GM19025 (cell line): ENCODE results near the gene PPP1CA.

Experiments
- ATAC-seq: cut with Tn5 transposase; IDR thresholded peaks from one replicate; pipeline ENCODE4 v1.9.1; 2021; ENCODE audit warnings: mild to moderate bottlenecking, low read depth, moderate library complexity; ENCODE audit not compliant: unreplicated experiment

The PPP1CA gene

DNA sequence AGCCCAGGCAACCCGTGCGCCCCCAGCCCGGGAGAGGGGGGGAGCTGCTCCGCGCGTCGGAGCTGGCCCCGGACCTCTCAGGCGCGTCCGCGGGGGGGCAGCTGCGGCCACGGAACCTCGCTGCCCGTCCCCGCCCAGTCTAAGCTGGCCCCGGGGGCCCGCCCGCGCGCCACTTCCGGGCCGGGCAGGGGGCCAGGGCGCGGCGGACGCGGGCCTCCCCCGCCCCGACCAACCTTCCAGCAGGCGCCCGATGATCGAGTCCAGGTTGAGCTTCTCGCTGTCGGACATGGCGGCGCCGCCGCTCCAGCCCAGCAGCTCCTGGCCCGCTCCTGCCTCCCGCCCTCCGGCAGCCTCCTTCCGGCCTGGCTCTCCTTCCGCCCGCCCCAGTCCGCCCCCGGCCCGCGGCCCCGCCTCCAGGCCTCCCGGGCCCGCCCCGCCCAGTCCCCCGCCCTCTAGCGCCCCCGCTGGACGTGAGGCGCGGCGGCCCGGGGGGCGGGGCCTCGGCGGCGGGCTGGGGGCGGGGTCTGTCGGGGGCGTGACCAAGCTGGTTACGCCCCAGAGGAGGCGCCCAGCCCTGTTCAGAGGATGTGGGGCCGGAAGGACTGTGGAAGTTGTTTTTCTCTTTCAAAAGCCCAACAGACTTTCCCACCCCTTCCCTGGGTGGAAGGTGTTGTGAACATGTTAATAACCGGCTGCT, at the start of gene PPP1CA:
TSS of gene PPP1CA (minus strand) at position 364 of the 697 bp plus-strand sequence. CDS start at position 288, 76 bp downstream.
- peak; percentile 68 for ATAC-seq

- no peak for ATAC-seq
Measured at GRCh38 chr11:67450796-67451657, 49.4 kb upstream of the PPP1CA start.

GRCh38 chr11:67449116-67449844, 47.6 kb upstream of the PPP1CA start:
- ATAC-seq, result no peak

- no peak for ATAC-seq
Measured at GRCh38 chr11:67448220-67448609, 46.6 kb upstream of the PPP1CA start.

- no peak for ATAC-seq
Measured at GRCh38 chr11:67445515-67445914, 43.9 kb upstream of the PPP1CA start.

GRCh38 chr11:67442504-67443404, 41.1 kb upstream of the PPP1CA start:
- ATAC-seq, result no peak

- no peak for ATAC-seq
Measured at GRCh38 chr11:67441731-67442351, 40.2 kb upstream of the PPP1CA start.

GRCh38 chr11:67441098-67441563, 39.5 kb upstream of the PPP1CA start:
- no peak for ATAC-seq

DNA sequence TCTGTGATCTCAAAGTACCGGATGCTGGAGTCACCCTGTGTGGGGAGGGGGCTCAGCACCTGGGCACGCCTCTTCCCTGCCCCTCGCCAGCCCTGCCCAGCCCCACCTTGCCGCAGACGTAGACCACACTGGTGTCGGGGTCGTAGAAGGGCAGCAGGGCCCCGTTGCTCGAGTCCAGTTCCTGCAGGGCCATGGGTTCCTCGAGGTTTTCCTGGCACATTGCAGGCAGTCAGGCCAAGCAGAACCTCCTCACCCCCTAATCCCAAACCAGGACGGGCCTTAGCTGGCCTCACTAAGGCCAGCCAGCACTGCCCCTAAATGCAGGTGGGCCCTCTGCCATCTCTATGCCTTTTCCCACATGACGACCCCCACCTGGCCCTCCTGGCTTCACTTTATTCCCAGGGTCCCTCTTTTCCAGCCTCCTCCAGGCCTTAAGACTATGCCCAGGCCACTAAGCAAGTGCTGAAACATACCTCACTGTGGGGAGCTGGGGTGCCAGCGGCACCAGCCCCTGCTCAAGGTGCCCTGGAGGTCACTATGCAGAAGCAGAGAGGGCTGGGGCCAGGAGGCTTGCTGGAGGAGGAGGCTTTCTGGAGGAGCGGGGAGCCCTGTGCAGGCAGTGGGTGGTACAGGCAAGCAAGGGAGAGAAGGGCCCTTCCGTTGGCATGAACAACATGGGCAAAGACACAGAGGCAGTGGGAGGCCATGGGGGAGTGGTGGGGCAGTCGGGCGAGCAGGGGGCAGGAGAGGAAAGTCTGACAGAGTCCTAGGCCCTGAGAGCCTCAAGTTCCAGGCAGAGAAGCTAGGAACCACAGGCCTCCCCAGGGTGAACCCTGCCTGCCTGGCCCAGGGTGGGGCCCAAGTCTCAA, 38.8 kb upstream of the PPP1CA start:
- ATAC-seq, result no peak

DNA sequence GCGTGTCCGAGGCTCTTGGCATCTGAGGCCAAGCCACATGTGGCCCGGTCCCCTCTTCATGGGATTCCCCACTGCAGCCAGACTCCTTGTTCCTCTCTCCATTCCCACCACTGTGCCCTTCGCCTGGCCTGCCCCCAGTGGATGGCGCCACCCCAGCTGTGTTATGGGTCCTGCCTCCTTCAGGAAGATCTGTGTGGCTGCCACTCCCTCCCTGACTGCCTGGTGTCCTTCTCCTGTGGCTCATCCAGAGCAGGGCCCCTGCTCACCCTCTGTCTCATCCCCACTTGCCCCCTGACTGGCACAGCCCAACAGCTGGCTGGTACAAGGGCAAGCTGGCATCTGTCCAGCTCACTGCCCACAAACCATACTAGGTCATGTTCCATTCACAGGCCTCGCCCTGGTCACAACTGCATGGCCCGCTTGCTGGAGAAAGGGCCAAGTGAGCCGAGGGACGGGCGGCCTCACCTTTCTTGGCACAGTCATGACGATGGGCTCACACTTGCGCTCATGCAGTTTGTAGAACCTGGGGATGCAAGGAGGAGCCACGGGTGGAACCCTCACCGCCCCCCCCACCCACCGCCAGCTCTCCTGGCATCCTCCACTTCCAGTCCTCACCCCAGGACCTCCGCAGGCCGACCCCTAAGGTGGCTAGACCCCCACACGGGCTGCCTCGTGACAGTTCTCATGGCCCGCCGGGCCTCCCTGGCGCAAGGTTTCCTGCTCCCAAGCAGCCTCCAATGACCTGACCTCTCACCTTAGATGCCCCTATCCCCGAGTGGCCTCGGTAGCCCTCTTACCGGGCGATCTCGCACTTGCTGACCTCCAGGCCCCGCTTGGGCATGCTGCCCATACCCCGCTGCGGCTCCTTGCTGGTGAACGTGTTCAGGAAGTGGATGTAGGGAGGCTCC, 37.9 kb upstream of the PPP1CA start:
- ATAC-seq, result no peak

DNA sequence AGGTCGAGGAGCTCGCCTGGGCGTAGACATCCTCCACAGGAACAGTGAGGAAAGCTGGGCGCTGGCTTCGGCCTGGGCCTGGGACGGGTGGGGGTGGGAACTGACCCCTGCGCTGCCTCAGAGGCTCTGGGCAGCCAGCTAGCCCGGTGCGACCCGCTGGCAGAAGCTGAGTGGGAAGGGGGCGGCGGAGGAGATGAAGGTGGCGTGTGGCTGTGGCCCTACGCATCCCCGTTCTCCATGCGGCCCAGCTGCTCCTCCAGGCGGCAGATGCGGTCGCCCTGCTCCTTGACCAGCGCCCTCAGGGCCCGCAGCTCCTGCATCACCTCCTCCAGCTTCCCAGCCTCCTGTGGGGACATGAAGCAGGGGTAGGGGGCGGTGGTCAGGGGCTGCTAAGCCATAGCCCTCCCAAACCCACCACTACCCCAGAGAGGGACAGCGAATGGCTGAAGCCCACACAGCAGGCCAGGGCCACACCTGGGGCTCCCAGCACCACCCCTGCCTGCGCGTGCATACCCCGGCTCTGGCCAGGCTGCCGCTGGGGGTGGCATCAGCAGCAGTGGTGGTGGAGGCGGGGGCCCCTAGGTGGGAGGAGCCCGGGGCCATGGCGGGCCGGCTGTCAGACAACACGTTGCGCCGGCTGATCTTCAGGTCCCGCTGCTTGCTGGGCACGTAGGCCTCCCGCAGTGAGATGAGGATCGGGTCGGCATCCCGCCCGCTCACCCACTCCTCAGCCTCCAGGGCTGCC, 36.7 kb upstream of the PPP1CA start:
- no peak for ATAC-seq

DNA sequence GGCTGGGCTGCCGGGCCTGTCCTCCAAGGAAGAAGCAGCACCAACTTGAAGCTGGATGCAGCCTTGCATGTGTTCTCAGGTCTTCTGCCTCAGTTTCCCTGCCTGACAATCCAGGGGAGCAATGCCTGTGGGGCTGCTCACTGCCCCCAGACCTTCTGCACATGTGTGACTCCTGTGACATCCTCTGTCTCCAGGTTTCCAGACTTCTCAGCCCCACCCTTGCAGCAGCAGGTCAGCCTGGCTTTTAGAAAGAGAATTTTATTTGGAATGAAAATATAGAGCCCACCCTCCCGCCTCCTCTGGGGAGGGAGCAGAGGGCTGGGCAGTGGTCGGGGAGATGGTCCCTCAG, 36.1 kb upstream of the PPP1CA start:
- no peak for ATAC-seq

DNA sequence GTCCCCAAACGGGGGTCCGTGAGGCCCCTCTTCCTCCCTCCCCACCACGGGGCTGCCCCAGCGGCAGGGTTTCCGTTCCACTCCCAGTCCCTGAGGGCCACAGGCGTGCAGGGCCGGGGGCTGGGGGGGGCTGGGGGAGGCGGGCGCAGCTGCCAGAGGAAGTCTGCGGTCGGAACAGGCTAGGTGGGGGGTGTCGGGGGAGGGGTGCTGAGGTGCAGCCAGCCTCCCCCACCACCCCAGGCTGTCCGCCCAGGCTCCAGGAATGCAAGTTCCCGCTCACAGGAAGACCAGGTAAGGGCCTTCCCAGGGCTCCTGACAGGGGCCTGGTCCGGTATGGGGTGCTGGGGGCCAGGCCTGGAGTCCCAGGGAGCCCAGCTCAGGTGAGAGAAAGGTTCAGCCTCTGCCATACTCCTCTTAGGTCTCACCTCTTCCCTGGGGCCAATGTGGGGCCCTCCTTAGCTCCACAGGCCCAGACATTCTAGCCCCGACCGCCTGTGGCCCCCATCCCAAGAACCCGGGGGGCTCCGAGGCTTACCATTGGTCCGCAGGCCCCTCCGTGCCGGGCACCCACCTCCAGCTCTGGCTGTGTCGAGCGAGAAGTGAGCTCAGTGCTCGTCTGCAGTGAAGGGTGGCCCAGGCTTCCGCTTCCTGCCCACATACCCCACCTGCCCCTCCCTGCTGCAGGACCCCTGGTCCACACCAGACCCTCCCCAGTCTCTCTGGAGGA, 35.6 kb upstream of the PPP1CA start, which contains the start of gene PTPRCAP:
TSS of gene PTPRCAP (minus strand) at position 601 of the 727 bp plus-strand sequence. CDS start at position 538, 63 bp downstream.
- ATAC-seq, result no peak

GRCh38 chr11:67436459-67437081, 34.9 kb upstream of the PPP1CA start:
- ATAC-seq, result no peak

GRCh38 chr11:67435727-67436458, 34.2 kb upstream of the PPP1CA start:
- no peak for ATAC-seq
